ENCODE results near the gene SIAH2.

GRCh38 chr3:150725548-150725947, 37.4 kb downstream of the SIAH2 start:
- TF ChIP-seq POLR2A (IDR thresholded peaks at IDR 0.05; ENCODE audit: low read length), result no peak
- no peak for TF ChIP-seq GATA1 (IDR thresholded peaks at IDR 0.05; ENCODE audit: low read depth, low read length)
